Ishikawa (cell line): ENCODE data around the gene SPP2.

ENCODE experiments used
- CEBPB ChIP-seq: IDR thresholded peaks from 2 replicates; pipeline ENCODE4 v1.6.1; 2012
- CREB1 ChIP-seq: IDR thresholded peaks from 2 replicates; pipeline ENCODE4 v1.6.1; 2012; ENCODE audit warnings: low read depth
- EGR1 ChIP-seq: IDR thresholded peaks from 2 replicates; pipeline ENCODE4 v1.6.1; 2012
- EP300 ChIP-seq: IDR thresholded peaks from 2 replicates; pipeline ENCODE4 v1.6.1; 2012; ENCODE audit warnings: borderline replicate concordance
- FOXM1 ChIP-seq: IDR thresholded peaks from 2 replicates; pipeline ENCODE4 v1.6.1; 2012; ENCODE audit warnings: low read depth, borderline replicate concordance
- NFIC ChIP-seq: IDR thresholded peaks from 2 replicates; pipeline ENCODE4 v1.6.1; 2012
- RAD21 ChIP-seq: IDR thresholded peaks from 2 replicates; pipeline ENCODE4 v1.6.1; 2012; ENCODE audit warnings: low read depth
- TAF1 ChIP-seq: IDR thresholded peaks from 2 replicates; pipeline ENCODE4 v1.6.1; 2012; ENCODE audit warnings: low read depth, mild to moderate bottlenecking
- TCF12 ChIP-seq: IDR thresholded peaks from 2 replicates; pipeline ENCODE4 v1.6.1; 2012; ENCODE audit warnings: low read depth
- TEAD4 ChIP-seq: IDR thresholded peaks from 2 replicates; pipeline ENCODE4 v1.6.1; 2012
- YY1 ChIP-seq: IDR thresholded peaks from 2 replicates; pipeline ENCODE4 v1.6.1; 2012; ENCODE audit warnings: low read depth
- ZBTB7A ChIP-seq: IDR thresholded peaks from 2 replicates; pipeline ENCODE4 v1.6.1; 2012; ENCODE audit warnings: low read depth
- TF ChIP-seq, protein P1 (sequence below): IDR thresholded peaks from 2 replicates; pipeline ENCODE4 v1.6.1; 2012
- TF ChIP-seq, protein P2 (sequence below): IDR thresholded peaks from 2 replicates; pipeline ENCODE4 v1.6.1; 2012
- TF ChIP-seq, protein P3 (sequence below): IDR thresholded peaks from 2 replicates; pipeline ENCODE4 v1.6.1; 2012; ENCODE audit warnings: low read depth, mild to moderate bottlenecking

SPP2 gene

DNA sequence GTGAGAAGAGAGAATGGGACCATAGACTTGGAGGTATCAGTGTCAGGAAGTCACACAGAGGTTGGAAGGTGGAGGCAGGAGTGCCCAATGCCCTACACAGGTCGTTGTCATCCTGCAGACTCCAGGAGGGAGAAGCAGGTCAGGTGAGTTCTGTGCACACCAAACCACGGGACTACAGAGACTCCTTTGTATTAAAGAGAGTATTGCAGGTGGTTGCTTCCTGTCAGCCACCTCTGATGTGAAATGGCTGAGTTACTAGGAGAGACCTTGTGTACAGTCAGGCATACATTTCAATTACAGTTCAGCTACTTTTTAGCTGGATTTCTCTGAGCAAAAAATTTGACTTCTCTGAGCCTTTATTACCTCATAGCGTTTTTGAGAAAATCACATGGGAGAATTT lies 51.6 kb downstream of the SPP2 start:
- no peak for TF ChIP-seq TAF1
- peak; percentile 66 for TF ChIP-seq RAD21

DNA sequence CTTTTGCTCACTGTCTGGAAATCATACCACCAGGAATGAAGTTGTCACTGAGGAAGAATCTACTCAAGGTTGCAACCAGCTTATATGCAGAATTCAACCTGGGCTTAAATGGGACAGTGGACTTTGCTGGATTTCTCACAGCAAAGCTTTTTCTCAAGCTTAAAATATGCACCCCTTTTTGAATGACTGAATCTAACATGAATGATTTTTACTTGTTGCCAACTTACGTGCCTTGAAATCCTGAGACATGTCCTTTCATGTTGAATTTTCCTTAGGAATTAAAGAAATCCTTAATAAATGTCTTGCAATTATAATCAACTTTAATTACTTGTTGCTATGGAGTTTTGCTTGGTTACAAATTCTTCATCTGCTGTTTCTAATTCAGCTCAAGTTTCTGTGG lies 57.4 kb downstream of the SPP2 start:
- TF ChIP-seq EP300 (no peak), TCF12 (no peak), NFIC (no peak)
- TF ChIP-seq, protein P1, sequence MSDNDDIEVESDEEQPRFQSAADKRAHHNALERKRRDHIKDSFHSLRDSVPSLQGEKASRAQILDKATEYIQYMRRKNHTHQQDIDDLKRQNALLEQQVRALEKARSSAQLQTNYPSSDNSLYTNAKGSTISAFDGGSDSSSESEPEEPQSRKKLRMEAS = no peak

GRCh38 chr2:234109321-234109720 lies 58.8 kb downstream of the SPP2 start:
- no peak for TF ChIP-seq CREB1
- no peak for TF ChIP-seq TCF12
- no peak for TF ChIP-seq NFIC
- no peak for TF ChIP-seq ZBTB7A
- TF ChIP-seq EP300 = no peak

- TF ChIP-seq, protein P2, sequence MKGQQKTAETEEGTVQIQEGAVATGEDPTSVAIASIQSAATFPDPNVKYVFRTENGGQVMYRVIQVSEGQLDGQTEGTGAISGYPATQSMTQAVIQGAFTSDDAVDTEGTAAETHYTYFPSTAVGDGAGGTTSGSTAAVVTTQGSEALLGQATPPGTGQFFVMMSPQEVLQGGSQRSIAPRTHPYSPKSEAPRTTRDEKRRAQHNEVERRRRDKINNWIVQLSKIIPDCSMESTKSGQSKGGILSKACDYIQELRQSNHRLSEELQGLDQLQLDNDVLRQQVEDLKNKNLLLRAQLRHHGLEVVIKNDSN = no peak
- no peak for TF ChIP-seq EP300
- TF ChIP-seq CEBPB = no peak
- TF ChIP-seq, protein P1 = no peak
- no peak for TF ChIP-seq NFIC
- no peak for TF ChIP-seq FOXM1
- TF ChIP-seq YY1 = no peak
- TF ChIP-seq CREB1 = no peak
- TF ChIP-seq EGR1 = no peak
- TF ChIP-seq TEAD4 = no peak
- TF ChIP-seq RAD21 = peak; percentile 23
- TF ChIP-seq TAF1 = no peak
- TF ChIP-seq ZBTB7A = no peak
- TF ChIP-seq TCF12 = no peak
- TF ChIP-seq, protein P3, sequence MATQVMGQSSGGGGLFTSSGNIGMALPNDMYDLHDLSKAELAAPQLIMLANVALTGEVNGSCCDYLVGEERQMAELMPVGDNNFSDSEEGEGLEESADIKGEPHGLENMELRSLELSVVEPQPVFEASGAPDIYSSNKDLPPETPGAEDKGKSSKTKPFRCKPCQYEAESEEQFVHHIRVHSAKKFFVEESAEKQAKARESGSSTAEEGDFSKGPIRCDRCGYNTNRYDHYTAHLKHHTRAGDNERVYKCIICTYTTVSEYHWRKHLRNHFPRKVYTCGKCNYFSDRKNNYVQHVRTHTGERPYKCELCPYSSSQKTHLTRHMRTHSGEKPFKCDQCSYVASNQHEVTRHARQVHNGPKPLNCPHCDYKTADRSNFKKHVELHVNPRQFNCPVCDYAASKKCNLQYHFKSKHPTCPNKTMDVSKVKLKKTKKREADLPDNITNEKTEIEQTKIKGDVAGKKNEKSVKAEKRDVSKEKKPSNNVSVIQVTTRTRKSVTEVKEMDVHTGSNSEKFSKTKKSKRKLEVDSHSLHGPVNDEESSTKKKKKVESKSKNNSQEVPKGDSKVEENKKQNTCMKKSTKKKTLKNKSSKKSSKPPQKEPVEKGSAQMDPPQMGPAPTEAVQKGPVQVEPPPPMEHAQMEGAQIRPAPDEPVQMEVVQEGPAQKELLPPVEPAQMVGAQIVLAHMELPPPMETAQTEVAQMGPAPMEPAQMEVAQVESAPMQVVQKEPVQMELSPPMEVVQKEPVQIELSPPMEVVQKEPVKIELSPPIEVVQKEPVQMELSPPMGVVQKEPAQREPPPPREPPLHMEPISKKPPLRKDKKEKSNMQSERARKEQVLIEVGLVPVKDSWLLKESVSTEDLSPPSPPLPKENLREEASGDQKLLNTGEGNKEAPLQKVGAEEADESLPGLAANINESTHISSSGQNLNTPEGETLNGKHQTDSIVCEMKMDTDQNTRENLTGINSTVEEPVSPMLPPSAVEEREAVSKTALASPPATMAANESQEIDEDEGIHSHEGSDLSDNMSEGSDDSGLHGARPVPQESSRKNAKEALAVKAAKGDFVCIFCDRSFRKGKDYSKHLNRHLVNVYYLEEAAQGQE = peak; percentile 86
Observed at GRCh38 chr2:234110219-234110618, 59.7 kb downstream of the SPP2 start.

- TF ChIP-seq EP300 = peak; percentile 33; the same call in 1 of the 2 replicates
- TF ChIP-seq, protein P3 = no peak
- TF ChIP-seq NFIC = 0 out of 2 replicates have a peak, but pooled peaks have one; percentile 9
Observed at GRCh38 chr2:234111523-234111922, 61.0 kb downstream of the SPP2 start.

DNA sequence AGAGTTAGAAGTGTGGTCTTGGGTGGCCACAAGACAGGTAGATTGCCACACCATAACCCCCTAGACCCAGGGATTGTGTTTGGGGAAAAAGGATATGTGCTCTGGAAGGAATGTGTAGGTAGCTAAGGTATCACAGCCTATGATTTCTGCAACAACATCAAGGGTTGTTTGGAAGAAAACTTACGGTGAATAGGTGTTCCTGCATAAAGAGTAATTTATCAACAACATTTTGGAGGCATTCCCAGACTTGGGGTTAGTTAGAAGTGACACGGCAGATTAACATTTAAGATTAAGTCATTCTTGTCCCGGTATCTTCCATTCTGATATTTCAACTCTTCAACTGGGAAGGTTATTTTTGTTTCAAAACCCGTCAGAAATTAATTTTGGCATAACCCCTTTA lies 65.5 kb downstream of the SPP2 start:
- no peak for TF ChIP-seq NFIC
- TF ChIP-seq FOXM1 = no peak
- TF ChIP-seq, protein P3 = no peak
- no peak for TF ChIP-seq EGR1
- TF ChIP-seq, protein P1 = no peak
- no peak for TF ChIP-seq CEBPB
- no peak for TF ChIP-seq TEAD4
- TF ChIP-seq CREB1 = no peak
- no peak for TF ChIP-seq EP300
- TF ChIP-seq ZBTB7A = no peak
- no peak for TF ChIP-seq TCF12
- TF ChIP-seq TAF1 = no peak
- no peak for TF ChIP-seq YY1
- TF ChIP-seq, protein P2 = no peak
- TF ChIP-seq RAD21 = no peak
